ENCODE data around the gene TNFRSF8. TPM values are rescaled to one million over a fixed set of nuclear protein-coding genes. Genes with fewer than 3 reads are reported as not detected.

Gene TNFRSF8
- total RNA-seq, 2 donors from 2014 or later, result 0.84 to 41.5 TPM

DNA sequence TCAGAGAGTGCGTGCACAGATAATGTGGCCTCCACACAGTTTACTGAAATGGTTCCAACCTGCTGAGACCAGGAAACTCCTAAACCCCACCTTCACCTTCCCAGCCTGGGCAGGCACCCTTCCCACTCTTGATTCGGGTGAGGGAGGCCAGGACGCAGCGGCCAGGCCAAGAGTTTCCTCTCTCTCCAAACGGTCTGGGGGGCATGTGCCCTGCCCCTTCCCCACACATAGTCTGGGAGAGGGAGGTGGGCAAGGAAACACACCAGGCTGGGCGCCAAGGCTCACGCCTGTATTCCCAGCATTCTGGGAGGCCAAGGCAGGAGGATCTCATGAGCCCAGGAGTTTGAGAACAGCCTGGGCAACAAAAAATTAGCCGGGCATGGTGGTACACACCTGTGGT, 9.6 kb downstream of the TNFRSF8 start:
- peaks cover 0 to 21% of the 10 kb centered on the region in 2 donors for H3K36me3 Mint-ChIP-seq
- H3K27ac Mint-ChIP-seq, result no peak overlapping the region
- DNase-seq (ENCODE audit: low spot score in 2 of 2) (no peak), ATAC-seq (no peak)
- H3K9me3 Mint-ChIP-seq, result no peaks in the 10 kb centered on the region

DNA sequence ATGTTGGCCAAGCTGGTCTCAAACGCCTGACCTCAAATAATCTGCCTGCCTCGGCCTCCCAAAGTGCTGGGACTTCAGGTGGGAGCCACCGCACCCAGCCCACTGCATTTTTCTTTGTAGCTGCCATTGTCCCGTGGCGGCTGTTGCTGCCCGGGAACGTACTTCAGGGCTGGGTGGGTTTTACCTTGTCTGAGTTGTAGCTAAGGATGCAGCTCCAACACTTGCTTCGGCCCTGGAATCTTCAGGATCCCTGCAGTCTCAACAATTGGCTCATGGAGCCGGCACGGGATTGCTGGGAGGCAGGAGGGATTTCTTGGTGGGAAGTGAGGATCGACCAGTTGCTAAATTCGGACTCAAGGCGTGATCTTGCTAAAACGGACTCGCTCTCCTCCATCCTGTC, 10.7 kb downstream of the TNFRSF8 start:
- ATAC-seq (no peak), DNase-seq (ENCODE audit: low spot score in 2 of 2) (no peak)
- H3K27ac Mint-ChIP-seq, result no peak overlapping the region
- H3K9me3 Mint-ChIP-seq, result no peaks in the 10 kb centered on the region
- peaks cover 0 to 21% of the 10 kb centered on the region in 2 donors for H3K36me3 Mint-ChIP-seq

DNA sequence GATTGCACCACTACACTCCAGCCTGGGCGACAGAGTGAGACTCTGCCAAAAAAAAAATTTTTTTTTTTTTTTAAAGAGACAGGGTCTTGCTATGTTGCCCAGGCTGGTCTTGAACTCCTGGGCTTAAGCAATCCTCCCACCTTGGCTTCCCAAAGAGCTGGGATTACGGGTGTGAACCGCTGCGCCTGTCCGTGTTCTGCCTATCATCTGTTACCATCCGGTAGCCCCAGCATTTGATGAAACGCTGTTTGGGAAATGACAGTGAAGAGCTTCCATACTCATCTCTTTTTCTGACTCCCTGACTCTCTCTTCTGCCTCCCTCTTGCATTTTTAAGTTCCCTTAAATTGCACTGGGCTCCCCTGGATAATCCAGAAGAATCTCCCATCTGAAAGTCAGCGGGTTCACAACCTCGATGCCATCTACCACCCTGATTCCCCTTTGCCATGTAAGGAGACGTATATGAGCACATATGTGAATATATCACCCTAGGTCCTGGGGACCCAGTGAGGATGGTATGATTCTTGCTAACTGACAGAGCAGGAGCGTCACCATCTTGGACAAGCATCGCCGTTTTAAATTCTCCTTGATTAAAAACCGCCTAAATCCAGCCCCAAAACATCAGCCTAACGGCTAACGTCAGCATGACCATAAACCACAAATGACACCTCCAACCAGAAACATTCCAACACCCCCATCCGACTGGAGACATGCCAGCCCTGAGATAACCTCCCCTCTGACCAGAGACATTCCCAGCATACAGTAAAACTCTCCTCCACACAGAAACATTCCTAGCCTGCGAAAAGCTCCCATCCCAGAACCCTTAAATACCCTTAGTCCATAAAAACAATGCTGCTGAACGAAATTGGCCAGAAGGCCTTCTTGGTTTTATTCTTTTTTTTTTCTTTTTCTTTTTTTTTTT, 12.4 kb downstream of the TNFRSF8 start:
- ATAC-seq (no peak), DNase-seq (ENCODE audit: low spot score in 2 of 2) (no peak)
- H3K9me3 Mint-ChIP-seq, result no peaks in the 10 kb centered on the region
- H3K27ac Mint-ChIP-seq, result peak overlapping the region in 1 of 2 donors; percentile 72
- peaks cover 0 to 13% of the 10 kb centered on the region in 2 donors for H3K36me3 Mint-ChIP-seq

DNA sequence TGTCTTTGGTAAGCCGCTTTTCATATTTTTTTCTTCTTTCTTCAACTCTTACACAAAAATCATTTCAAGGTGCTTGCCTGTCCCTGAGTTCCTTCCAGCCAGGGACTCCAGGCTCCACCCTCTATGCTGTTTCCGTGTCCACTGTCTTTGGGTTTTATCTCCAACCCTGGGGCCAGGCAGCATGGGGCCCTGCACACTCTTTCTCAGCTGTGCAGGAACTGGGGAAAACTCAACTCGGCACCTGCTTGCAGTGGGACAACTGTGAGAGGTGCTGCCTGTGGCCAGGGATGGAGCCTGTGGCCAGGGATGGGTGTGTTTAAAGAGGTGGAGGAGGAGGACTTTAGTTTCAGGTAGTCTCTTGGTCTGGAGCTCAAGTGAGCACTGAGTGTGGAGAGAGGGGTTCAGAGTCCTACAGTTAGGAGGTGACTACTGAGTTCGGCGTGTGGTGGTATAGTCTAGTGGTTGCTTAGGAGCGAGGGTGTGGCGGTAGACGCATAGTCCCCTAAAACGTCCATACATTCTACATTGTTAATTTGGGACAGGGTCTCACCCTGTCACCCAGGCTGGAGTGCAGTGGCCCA, 13.4 kb downstream of the TNFRSF8 start:
- DNase-seq (ENCODE audit: low spot score in 2 of 2) (no peak), ATAC-seq (no peak)
- peak overlapping the region in 1 of 2 donors; percentile 45 for H3K27ac Mint-ChIP-seq
- H3K9me3 Mint-ChIP-seq, result peaks cover 0 to under 1% of the 10 kb centered on the region in 2 donors
- H3K36me3 Mint-ChIP-seq, result peaks cover under 1 to 21% of the 10 kb centered on the region in 2 donors

DNA sequence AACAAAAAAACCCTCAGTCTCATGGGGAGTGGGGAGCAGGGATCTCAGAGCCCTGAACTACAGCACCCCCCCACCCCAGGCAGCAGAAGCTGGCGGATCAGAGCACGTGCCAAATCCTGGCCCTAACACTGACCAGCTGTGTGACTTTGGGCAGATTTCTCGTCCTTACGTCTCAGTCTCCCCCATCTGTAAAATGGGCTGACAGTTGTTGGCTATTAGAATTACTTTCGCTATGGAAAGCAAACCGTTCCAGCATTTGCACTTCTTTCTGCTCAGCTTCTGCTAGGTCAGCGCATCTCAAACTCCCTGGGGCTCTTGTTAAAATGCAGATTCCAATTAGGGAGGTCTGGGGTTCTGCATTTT, 15.5 kb downstream of the TNFRSF8 start:
- Mint-ChIP-seq H3K27ac (no peak overlapping the region), H3K9me3 (peaks cover 10% of the 10 kb centered on the region in 2 donors), H3K36me3 (peaks cover 12 to 28% of the 10 kb centered on the region in 2 donors)
- DNase-seq (ENCODE audit: low spot score in 2 of 2) (no peak), ATAC-seq (no peak)

DNA sequence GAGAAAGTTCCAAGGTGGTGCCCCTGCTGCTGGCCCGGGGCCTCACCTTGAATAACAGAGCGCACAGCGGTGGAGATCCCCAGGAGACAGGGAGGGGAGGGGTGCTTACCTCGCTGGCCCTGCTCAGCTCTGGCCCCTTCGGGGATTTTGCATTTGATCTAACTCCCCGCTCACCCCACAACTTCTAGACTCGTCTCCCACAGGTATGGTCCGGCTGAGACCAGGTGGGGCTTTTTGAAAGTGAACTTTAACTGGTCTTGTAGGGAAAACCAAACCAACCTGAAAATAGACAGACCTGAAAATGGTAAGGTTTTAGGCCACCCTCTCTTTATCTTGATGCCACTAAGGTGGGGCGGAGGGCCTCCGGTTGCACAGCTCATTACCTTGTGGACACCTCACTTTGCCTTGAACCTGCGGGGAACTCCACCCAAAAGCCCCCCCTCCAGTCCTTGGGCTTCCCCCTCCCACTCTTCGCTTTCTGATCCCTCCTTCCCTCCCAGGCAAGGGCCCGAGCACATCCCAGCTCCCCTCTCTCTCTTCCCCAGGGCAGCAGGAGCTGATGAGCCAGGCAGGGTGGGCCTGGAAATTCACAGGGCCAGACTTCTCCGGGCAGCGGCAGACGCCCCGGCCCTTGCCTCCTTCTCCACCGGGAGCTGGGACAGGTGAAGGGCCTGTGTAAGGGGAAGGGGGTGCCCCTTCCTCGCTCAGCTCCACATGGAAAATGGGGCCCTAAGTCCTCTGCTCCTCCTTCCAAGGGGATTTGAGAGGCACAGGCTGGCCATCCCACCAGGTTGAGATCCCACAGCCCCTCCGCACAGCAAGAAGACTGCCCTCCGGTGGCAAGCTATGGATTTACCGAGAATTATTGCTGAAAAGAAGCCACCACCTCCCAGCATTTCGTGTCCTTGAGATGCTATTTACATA, 16.1 kb downstream of the TNFRSF8 start:
- Mint-ChIP-seq H3K27ac (peak overlapping the region in 1 of 2 donors; percentile 17), H3K9me3 (peaks cover 10 to 13% of the 10 kb centered on the region in 2 donors), H3K36me3 (peaks cover 12 to 34% of the 10 kb centered on the region in 2 donors)
- ATAC-seq (peak; percentile 38 to 63), DNase-seq (ENCODE audit: low spot score in 2 of 2) (peak in 1 of 2 donors; percentile 63)

DNA sequence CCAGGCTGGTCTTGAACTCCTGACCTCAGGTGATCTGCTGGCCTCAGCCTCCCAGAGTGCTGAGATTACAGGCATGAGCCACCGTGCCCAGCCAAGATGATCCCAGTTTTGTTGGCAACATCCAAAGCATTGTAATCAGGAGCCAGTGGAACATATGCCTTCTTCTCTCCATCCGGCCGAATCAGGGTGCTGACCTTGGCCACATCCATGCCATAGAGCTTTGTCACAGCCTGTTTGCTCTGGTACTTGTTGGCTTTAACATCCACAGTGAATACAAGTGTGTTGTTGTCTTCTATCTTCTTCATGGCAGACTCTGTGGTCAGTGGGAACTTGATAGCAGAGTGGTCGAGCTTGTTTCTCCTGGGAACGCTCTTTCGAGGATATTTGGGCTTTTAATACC, 17.1 kb downstream of the TNFRSF8 start:
- ATAC-seq (no peak), DNase-seq (ENCODE audit: low spot score in 2 of 2) (no peak)
- peaks cover 12 to 39% of the 10 kb centered on the region in 2 donors for H3K36me3 Mint-ChIP-seq
- peaks cover 10 to 13% of the 10 kb centered on the region in 2 donors for H3K9me3 Mint-ChIP-seq
- H3K27ac Mint-ChIP-seq, result no peak overlapping the region

DNA sequence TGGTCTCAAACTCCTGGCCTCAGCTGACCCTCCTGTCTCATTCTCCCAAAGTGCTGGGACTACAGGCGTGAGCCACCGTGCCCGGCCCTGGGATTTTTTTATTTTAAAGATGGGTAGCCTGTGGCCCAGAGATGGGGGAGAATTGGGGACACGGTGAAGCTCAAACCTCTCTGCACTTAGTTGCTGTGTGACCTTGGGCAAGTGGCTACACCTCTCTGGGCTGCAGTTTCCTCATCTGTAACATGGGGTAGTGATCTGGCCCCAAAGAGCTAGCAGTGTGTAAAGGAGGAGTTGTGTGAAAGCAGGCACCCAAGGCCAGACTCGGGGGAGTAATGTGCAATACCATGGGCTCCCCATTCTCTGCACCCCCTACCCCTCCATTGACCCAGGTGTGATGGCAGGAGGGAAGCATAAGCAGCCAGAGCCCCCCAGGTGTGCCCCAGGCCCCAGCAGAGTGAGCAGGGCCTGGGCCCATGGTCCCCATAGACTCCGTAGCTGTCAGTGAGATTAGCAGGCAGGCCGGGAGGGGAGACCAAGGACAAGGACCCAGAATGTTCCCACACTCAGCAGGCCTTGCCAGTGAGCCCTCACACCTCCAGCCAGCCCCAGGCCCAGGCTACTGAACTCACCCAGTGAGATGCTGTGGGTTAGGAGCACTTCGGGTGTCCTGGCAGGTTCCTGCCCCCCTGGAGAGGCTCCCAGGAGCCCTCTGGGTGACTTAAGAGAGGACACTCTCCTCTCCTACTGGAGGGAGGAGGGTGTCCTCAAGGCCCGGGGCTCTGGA, 17.9 kb downstream of the TNFRSF8 start:
- ATAC-seq (no peak), DNase-seq (ENCODE audit: low spot score in 2 of 2) (no peak)
- Mint-ChIP-seq H3K36me3 (peaks cover 12 to 38% of the 10 kb centered on the region in 2 donors), H3K27ac (no peak overlapping the region), H3K9me3 (peaks cover 10 to 13% of the 10 kb centered on the region in 2 donors)

DNA sequence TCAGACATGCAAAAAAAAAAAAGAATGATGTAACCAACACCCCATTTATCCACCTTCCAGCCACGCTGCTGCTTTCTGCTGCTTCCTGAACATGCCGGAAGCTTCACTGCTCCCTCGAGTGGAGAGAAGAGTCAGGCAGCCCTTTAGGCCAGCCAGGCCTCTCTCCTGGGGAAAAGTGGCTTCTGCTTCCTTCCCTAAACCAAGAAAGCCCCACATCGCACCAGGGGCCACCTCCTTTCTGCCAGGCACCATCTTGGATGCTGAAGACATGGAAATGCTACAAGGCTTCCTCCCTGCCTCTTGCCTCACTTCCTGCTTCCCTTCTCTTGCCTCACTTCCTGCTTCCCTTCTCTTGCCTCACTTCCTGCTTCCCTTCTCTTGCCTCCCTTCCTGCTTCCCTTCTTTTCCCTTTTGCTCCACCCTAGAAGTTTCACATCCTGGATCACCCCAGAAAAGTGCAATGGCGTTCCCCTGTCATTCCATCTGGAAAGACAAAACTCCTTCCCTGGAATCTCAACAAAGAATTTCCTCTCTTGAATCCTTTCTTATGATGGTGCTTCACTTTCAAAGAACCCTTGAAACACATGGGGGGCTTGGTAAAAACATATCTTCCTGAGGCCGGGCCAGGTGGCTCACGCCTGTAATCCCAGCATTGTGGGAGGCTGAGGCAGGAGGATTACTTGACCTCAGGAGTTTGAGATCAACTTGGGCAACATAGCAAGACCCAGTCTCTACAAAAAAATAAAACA, 18.7 kb downstream of the TNFRSF8 start:
- Mint-ChIP-seq H3K36me3 (peaks cover 12 to 43% of the 10 kb centered on the region in 2 donors), H3K9me3 (peaks cover 15 to 18% of the 10 kb centered on the region in 2 donors), H3K27ac (peak overlapping the region in 1 of 2 donors; percentile 78)
- no peak for DNase-seq (ENCODE audit: low spot score in 2 of 2)
- no peak for ATAC-seq

DNA sequence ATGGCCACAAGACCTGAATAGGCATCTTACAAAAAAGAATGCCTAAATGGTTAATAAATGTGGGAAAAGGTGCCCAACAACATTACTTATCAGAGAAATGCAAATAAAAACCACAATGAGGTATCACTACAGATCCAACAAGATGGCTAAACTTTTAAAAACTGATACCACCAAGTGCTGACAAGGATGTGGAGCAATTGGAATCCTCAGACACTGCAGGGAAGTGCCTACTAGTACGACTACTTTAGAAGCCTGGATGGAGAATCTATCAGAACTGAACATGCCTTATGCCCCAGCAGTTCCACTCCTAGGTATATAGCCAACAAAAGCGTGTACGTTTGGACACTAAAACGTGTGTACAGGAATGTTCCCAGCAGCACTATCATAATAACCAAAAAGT, 19.9 kb downstream of the TNFRSF8 start:
- Mint-ChIP-seq H3K9me3 (peaks cover 16 to 21% of the 10 kb centered on the region in 2 donors), H3K27ac (peak overlapping the region in 1 of 2 donors; percentile 78), H3K36me3 (peaks cover 12 to 54% of the 10 kb centered on the region in 2 donors)
- DNase-seq (ENCODE audit: low spot score in 2 of 2) (no peak), ATAC-seq (no peak)

DNA sequence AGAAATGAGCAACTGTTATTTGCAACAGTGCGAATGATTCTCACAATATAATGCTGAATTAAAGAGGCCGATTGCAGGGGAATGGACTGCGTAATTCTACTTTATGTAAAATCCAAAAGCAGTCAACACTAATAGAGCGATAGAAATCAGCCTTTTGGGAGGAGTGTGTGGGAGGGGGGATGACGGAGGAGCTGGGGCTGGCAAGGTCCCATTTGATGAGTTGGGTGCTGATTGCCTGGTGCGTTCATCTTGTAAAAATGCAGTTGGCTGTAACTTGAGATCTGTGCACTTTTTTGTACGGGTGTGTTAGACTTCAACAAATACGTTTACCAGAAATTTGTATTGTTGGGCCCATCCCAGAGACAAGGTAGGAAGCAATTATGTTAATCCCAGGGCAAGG, 20.7 kb downstream of the TNFRSF8 start:
- H3K27ac Mint-ChIP-seq, result no peak overlapping the region
- ATAC-seq (no peak), DNase-seq (ENCODE audit: low spot score in 2 of 2) (no peak)
- H3K9me3 Mint-ChIP-seq, result peaks cover 16 to 21% of the 10 kb centered on the region in 2 donors
- peaks cover 12 to 58% of the 10 kb centered on the region in 2 donors for H3K36me3 Mint-ChIP-seq

DNA sequence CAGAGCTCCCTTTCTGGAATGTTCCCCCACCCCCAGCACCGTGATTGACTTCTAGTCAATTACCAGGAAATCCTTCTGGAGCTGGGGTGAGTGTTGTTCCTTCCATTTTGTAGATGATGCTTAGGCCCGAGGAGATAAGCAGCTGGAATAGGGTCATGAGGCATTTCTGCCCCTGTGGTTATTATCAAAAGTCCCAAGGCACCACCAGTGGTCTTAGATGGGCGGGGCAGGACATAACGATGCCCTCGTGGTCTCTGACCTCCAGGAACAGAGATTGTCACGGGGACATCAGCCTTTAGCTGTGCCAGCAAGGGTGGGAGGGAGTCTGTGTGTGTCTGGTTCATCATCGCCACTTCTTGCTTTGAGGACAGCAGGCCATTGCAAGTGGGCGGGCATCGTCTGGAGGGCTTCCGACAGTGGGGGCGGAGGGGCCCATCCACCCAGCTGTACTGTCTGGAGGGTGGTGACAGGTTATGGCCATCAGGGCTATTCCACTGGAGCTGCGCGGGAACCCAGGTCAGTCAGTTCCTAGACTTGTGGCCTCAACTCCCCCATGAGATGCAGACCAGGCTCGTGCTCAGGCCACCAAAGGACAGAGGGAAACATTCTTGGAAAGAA, 22.6 kb downstream of the TNFRSF8 start:
- Mint-ChIP-seq H3K9me3 (peaks cover 28 to 33% of the 10 kb centered on the region in 2 donors), H3K27ac (no peak overlapping the region), H3K36me3 (peaks cover 17 to 68% of the 10 kb centered on the region in 2 donors)
- DNase-seq (ENCODE audit: low spot score in 2 of 2), result no peak
- no peak for ATAC-seq

DNA sequence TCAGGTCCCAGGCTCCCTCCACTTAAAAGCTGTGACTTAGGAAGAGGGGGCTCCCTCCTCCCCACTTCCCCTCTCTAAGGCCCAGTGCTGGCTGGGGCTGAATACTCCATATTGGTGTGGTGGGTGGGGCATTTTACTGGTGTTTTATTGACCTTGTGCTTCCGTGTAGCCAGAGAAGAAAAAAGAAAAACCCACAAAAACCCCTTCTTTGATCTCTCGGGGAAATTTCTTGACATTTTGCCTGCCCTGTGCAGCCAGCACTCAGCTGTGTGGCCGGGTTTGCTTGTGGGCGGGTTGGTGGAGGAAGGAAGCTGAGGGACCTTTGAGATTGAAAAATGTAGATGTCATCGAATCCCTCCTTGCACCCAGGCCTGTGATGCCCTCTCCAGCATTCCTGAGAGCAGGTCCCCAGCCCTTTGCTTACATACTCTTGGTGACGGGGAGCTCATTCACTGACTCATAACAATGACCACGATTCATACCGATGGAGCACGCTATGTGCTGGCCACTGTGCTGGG, 24.8 kb downstream of the TNFRSF8 start:
- Mint-ChIP-seq H3K36me3 (peaks cover 5 to 55% of the 10 kb centered on the region in 2 donors), H3K9me3 (peaks cover 17 to 28% of the 10 kb centered on the region in 2 donors), H3K27ac (peak overlapping the region; percentile 66 to 84)
- ATAC-seq (peak; percentile 71 to 89), DNase-seq (ENCODE audit: low spot score in 2 of 2) (peak in 1 of 2 donors; percentile 86)

DNA sequence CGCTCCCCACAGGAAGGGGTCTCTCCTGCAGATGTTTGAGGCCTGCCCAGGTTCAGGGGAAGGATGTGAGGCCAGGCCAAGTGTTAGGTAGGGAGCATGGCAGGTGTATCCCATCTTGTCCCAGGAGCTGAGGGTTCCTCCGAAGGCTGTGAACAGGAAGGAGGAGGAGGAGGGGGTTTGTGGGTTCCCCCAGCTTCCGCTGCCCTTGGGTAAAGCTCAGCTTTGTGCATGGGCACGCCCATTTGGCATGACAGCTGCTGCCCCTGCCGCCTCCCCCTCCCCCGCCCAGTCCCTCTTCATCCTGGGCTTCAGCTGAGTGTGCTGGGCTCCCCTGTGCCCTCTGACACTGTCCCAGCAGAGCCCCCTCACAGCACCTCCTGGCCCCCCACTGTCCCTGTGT, 25.5 kb downstream of the TNFRSF8 start:
- Mint-ChIP-seq H3K36me3 (peaks cover 5 to 55% of the 10 kb centered on the region in 2 donors), H3K9me3 (peaks cover 17 to 28% of the 10 kb centered on the region in 2 donors), H3K27ac (peak overlapping the region in 1 of 2 donors; percentile 84)
- peak; percentile 15 to 18 for ATAC-seq
- no peak for DNase-seq (ENCODE audit: low spot score in 2 of 2)

DNA sequence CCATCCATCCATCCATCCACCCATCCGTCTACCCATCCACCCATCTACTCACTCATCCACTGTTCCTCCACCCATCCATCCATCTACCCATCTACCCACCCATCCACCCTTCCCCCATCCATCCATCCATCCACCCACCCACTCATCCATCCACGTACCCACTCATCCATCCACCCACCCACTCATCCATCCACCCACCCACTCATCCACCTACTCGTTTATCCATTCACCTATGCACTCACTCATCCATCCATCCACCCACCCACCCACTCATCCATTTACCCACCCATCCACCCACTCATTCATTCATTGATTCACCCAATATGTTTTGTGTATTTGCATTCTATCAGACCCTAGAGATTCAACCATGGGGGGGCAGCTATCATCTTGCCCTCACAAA, 27.2 kb downstream of the TNFRSF8 start:
- ATAC-seq, result no peak
- no peak for DNase-seq (ENCODE audit: low spot score in 2 of 2)
- peaks cover 17 to 25% of the 10 kb centered on the region in 2 donors for H3K9me3 Mint-ChIP-seq
- peaks cover 5 to 45% of the 10 kb centered on the region in 2 donors for H3K36me3 Mint-ChIP-seq
- no peak overlapping the region for H3K27ac Mint-ChIP-seq
